ENCODE data around the gene CNNM1.

The CNNM1 gene

GRCh38 chr10:99422529-99423096 lies 93.5 kb downstream of the CNNM1 start:
- DNase-seq = no peak

GRCh38 chr10:99424656-99425055 lies 95.5 kb downstream of the CNNM1 start:
- DNase-seq = no peak

GRCh38 chr10:99425204-99425603 lies 96.0 kb downstream of the CNNM1 start:
- no peak for DNase-seq

GRCh38 chr10:99426689-99427088 lies 97.5 kb downstream of the CNNM1 start:
- no peak for DNase-seq

- no peak for DNase-seq
Observed at GRCh38 chr10:99427566-99428190, 98.5 kb downstream of the CNNM1 start.

GRCh38 chr10:99429517-99430095 lies 100.5 kb downstream of the CNNM1 start:
- DNase-seq = no peak

- no peak for DNase-seq
Observed at GRCh38 chr10:99430116-99430450, 100.9 kb downstream of the CNNM1 start.

GRCh38 chr10:99430451-99431189 lies 101.5 kb downstream of the CNNM1 start, which contains the start of gene GOT1:
Gene GOT1 (minus strand): TSS chr10:99430624. CDS start chr10:99430565, 59 bp downstream.
- peak; percentile 89 for DNase-seq

GRCh38 chr10:99431190-99431760 lies 102.1 kb downstream of the CNNM1 start:
- no peak for DNase-seq

- DNase-seq = no peak
Observed at GRCh38 chr10:99432047-99432446, 102.9 kb downstream of the CNNM1 start.

GRCh38 chr10:99432881-99433280 lies 103.7 kb downstream of the CNNM1 start:
- no peak for DNase-seq

GRCh38 chr10:99433378-99434020 lies 104.3 kb downstream of the CNNM1 start:
- no peak for DNase-seq

- no peak for DNase-seq
Observed at GRCh38 chr10:99435986-99436638, 107.0 kb downstream of the CNNM1 start.

- no peak for DNase-seq
Observed at GRCh38 chr10:99438890-99439289, 109.7 kb downstream of the CNNM1 start.

- no peak for DNase-seq
Observed at GRCh38 chr10:99442394-99442793, 113.2 kb downstream of the CNNM1 start.

GRCh38 chr10:99443500-99443899 lies 114.3 kb downstream of the CNNM1 start:
- DNase-seq = no peak
